Measurements from ENCODE around the gene DXO.

DNA sequence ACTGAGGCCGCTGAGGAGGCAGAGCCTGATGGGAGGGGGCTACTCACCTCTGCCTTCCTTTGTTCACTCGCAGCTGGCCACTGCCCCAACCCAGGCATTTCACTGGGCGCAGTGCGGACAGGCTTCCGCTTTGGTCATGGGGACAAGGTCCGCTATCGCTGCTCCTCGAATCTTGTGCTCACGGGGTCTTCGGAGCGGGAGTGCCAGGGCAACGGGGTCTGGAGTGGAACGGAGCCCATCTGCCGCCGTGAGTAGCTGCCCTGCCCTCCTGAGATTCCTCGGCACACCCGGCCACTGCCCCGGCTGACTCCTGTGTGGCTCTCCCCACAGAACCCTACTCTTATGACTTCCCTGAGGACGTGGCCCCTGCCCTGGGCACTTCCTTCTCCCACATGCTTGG is 38.4 kb downstream of the DXO start:
- TF ChIP-seq POLR2A (IDR thresholded peaks at IDR 0.05): no peak
- TF ChIP-seq, protein P1, sequence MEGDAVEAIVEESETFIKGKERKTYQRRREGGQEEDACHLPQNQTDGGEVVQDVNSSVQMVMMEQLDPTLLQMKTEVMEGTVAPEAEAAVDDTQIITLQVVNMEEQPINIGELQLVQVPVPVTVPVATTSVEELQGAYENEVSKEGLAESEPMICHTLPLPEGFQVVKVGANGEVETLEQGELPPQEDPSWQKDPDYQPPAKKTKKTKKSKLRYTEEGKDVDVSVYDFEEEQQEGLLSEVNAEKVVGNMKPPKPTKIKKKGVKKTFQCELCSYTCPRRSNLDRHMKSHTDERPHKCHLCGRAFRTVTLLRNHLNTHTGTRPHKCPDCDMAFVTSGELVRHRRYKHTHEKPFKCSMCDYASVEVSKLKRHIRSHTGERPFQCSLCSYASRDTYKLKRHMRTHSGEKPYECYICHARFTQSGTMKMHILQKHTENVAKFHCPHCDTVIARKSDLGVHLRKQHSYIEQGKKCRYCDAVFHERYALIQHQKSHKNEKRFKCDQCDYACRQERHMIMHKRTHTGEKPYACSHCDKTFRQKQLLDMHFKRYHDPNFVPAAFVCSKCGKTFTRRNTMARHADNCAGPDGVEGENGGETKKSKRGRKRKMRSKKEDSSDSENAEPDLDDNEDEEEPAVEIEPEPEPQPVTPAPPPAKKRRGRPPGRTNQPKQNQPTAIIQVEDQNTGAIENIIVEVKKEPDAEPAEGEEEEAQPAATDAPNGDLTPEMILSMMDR (IDR thresholded peaks at IDR 0.05): no peak

Measured in body of pancreas (tissue), 4 donors.